ENCODE measurements around the gene SEMA6D.
"Not testable (repeated sequence)": the region's sequence is repeated elsewhere in the genome, so short reads cannot be mapped to it uniquely, and the experiment has no call there.

SEMA6D gene

GRCh38 chr15:47732248-47732647 lies 14.9 kb downstream of the SEMA6D start:
- DNase-seq (ENCODE audit: low read depth), result no peak
- H3K4me3 ChIP-seq (ENCODE audit: low read length), result no peak overlapping the region
- no peak for TF ChIP-seq CTCF (IDR thresholded peaks at IDR 0.05; ENCODE audit: insufficient read depth, low read depth, low read length, missing control alignments)

GRCh38 chr15:47733085-47733484 lies 15.8 kb downstream of the SEMA6D start:
- no peak for TF ChIP-seq CTCF (IDR thresholded peaks at IDR 0.05; ENCODE audit: insufficient read depth, low read depth, low read length, missing control alignments)
- no peak overlapping the region for H3K4me3 ChIP-seq (ENCODE audit: low read length)
- DNase-seq (ENCODE audit: low read depth), result no peak

- no peak for TF ChIP-seq CTCF (IDR thresholded peaks at IDR 0.05; ENCODE audit: insufficient read depth, low read depth, low read length, missing control alignments)
- H3K4me3 ChIP-seq (ENCODE audit: low read length), result no peak overlapping the region
- DNase-seq (ENCODE audit: low read depth), result no peak
Measured at GRCh38 chr15:47736143-47736786, 19.0 kb downstream of the SEMA6D start.

- DNase-seq (ENCODE audit: low read depth), result no peak
- H3K4me3 ChIP-seq (ENCODE audit: low read length), result no peak overlapping the region
- no peak for TF ChIP-seq CTCF (IDR thresholded peaks at IDR 0.05; ENCODE audit: insufficient read depth, low read depth, low read length, missing control alignments)
Measured at GRCh38 chr15:47737477-47737876, 20.2 kb downstream of the SEMA6D start.

- DNase-seq (ENCODE audit: low read depth); H3K4me3 ChIP-seq (ENCODE audit: low read length): not testable (repeated sequence)
Measured at GRCh38 chr15:47738144-47738825, 21.0 kb downstream of the SEMA6D start.

GRCh38 chr15:47741082-47741481 lies 23.8 kb downstream of the SEMA6D start:
- DNase-seq (ENCODE audit: low read depth), result no peak
- no peak overlapping the region for H3K4me3 ChIP-seq (ENCODE audit: low read length)
- no peak for TF ChIP-seq CTCF (IDR thresholded peaks at IDR 0.05; ENCODE audit: insufficient read depth, low read depth, low read length, missing control alignments)

GRCh38 chr15:47741907-47742306 lies 24.6 kb downstream of the SEMA6D start:
- no peak overlapping the region for H3K4me3 ChIP-seq (ENCODE audit: low read length)
- no peak for TF ChIP-seq CTCF (IDR thresholded peaks at IDR 0.05; ENCODE audit: insufficient read depth, low read depth, low read length, missing control alignments)
- no peak for DNase-seq (ENCODE audit: low read depth)
